Kidney tubule cell (primary cell): ENCODE measurements around the gene ARSG.
"Not testable (repeated sequence)": the region's sequence is repeated elsewhere in the genome, so short reads cannot be mapped to it uniquely, and the experiment has no call there.

Experiments
- DNase-seq: peaks from one replicate; pipeline ENCODE4 v3.0.0-alpha.2; 2018; ENCODE audit warnings: low spot score

Gene ARSG

GRCh38 chr17:68329331-68329730 lies 38.0 kb downstream of the ARSG start:
- DNase-seq: no peak

GRCh38 chr17:68331932-68332331 lies 40.6 kb downstream of the ARSG start:
- not testable (repeated sequence) for DNase-seq

- no peak for DNase-seq
Measured at GRCh38 chr17:68334393-68334792, 43.1 kb downstream of the ARSG start.

GRCh38 chr17:68341482-68341881 lies 50.2 kb downstream of the ARSG start:
- DNase-seq: no peak

GRCh38 chr17:68343976-68344375 lies 52.7 kb downstream of the ARSG start:
- no peak for DNase-seq

GRCh38 chr17:68344701-68345136 lies 53.4 kb downstream of the ARSG start:
- no peak for DNase-seq

- no peak for DNase-seq
Measured at GRCh38 chr17:68346448-68346847, 55.2 kb downstream of the ARSG start.

- no peak for DNase-seq
Measured at GRCh38 chr17:68347380-68347779, 56.1 kb downstream of the ARSG start.

GRCh38 chr17:68349157-68349556 lies 57.9 kb downstream of the ARSG start:
- no peak for DNase-seq

GRCh38 chr17:68351395-68351794 lies 60.1 kb downstream of the ARSG start:
- no peak for DNase-seq

- no peak for DNase-seq
Measured at GRCh38 chr17:68352041-68352440, 60.7 kb downstream of the ARSG start.

GRCh38 chr17:68352671-68353070 lies 61.4 kb downstream of the ARSG start:
- DNase-seq: not testable (repeated sequence)

GRCh38 chr17:68353111-68353521 lies 61.8 kb downstream of the ARSG start:
- DNase-seq: no peak

GRCh38 chr17:68354311-68354710 lies 63.0 kb downstream of the ARSG start:
- DNase-seq: peak; percentile 17

- not testable (repeated sequence) for DNase-seq
Measured at GRCh38 chr17:68355108-68355507, 63.8 kb downstream of the ARSG start.

GRCh38 chr17:68356520-68356919 lies 65.2 kb downstream of the ARSG start:
- DNase-seq: no peak

- DNase-seq: no peak
Measured at GRCh38 chr17:68356949-68357455, 65.7 kb downstream of the ARSG start.

- DNase-seq: no peak
Measured at GRCh38 chr17:68357886-68358285, 66.6 kb downstream of the ARSG start.

GRCh38 chr17:68359791-68360535 lies 68.7 kb downstream of the ARSG start:
- no peak for DNase-seq

- no peak for DNase-seq
Measured at GRCh38 chr17:68365469-68365868, 74.2 kb downstream of the ARSG start.

- no peak for DNase-seq
Measured at GRCh38 chr17:68368387-68368786, 77.1 kb downstream of the ARSG start.

- no peak for DNase-seq
Measured at GRCh38 chr17:68375566-68375965, 84.3 kb downstream of the ARSG start.

- not testable (repeated sequence) for DNase-seq
Measured at GRCh38 chr17:68376178-68376577, 84.9 kb downstream of the ARSG start.

GRCh38 chr17:68377771-68378267 lies 86.5 kb downstream of the ARSG start:
- no peak for DNase-seq
